HG03280 (cell line): ENCODE measurements around the gene RASGRP4.
"Not testable (repeated sequence)": the region's sequence is repeated elsewhere in the genome, so short reads cannot be mapped to it uniquely, and the experiment has no call there.

Experiments
- ATAC-seq: cut with Tn5 transposase; IDR thresholded peaks from one replicate; pipeline ENCODE4 v1.9.1; 2021; ENCODE audit warnings: mild to moderate bottlenecking, moderate library complexity; ENCODE audit not compliant: unreplicated experiment

RASGRP4 gene, protein sequence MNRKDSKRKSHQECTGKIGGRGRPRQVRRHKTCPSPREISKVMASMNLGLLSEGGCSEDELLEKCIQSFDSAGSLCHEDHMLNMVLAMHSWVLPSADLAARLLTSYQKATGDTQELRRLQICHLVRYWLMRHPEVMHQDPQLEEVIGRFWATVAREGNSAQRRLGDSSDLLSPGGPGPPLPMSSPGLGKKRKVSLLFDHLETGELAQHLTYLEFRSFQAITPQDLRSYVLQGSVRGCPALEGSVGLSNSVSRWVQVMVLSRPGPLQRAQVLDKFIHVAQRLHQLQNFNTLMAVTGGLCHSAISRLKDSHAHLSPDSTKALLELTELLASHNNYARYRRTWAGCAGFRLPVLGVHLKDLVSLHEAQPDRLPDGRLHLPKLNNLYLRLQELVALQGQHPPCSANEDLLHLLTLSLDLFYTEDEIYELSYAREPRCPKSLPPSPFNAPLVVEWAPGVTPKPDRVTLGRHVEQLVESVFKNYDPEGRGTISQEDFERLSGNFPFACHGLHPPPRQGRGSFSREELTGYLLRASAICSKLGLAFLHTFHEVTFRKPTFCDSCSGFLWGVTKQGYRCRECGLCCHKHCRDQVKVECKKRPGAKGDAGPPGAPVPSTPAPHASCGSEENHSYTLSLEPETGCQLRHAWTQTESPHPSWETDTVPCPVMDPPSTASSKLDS

DNA sequence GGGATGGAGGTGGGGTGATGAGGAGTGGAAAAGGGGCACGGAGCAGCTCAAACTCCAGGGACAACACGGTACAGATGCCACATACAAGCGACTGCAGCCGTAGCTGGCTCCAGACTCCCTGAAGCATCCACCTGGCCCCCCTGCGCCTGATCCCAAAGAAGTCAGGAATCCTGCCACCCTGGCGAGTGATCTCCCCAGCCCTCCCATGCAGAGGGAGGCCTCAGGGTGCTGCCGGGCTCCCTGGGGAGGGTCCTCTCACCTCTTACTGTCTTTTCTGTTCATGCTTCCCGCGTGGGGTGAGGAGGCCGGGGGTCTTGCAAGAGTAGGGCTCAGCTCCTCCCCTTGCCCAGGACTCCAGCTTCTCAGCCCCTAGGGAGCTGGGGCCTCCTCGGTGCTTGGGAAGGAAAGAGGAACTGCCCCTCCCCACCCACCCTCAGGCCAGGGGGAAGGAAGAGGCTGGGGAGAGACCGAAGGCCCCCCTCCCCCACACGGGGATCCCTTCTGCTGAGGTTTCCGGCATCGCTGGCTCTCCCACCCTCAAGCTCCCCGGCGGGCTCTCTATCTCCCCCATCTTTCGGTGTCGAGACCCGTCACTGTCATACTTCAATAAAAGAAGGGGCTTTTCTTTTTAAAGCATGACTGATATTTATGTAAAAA is at the start of gene RASGRP4:
TSS of gene RASGRP4 (minus strand) at position 410 of the 657 bp plus-strand sequence. CDS start at position 282, 128 bp downstream.
- no peak for ATAC-seq

DNA sequence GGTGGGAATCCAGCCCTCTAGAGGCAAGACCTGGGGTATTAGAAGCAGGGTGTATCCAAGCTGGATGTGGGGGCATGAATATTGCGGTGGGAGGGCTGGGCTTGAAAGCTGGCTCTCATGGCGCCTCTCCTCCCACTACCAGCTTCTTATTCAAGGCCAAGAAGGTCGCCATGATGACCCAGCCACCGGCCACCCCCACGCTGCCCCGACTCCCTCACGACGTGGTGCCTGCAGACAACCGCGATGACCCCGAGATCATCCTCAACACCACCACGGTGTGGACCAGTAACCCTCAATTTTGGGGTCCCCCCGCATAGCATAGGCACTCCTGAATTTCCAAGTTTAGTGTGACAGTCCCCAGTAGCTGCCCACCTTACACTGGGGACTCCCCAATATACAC is 49.2 kb upstream of the RASGRP4 start:
- ATAC-seq, result no peak

DNA sequence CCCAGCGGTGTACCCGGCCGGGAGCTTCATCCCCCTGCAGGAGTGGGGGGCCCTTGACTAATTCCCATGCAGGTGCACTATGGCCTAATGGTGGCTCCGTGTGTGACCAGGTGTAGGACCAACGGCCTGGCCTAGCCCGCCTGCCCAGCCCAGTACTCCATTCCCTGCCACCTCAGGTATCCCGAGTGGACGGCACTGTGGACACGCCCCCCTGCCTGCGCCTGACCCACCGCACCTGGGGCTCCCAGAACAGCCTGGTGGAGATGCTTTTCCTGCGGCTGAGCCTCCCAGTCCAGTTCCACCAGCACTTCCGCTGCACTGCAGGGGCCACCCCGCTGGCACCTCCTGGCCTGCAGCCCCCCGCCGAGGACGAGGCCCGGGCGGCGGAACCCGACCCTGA is 47.2 kb upstream of the RASGRP4 start:
- ATAC-seq, result no peak

DNA sequence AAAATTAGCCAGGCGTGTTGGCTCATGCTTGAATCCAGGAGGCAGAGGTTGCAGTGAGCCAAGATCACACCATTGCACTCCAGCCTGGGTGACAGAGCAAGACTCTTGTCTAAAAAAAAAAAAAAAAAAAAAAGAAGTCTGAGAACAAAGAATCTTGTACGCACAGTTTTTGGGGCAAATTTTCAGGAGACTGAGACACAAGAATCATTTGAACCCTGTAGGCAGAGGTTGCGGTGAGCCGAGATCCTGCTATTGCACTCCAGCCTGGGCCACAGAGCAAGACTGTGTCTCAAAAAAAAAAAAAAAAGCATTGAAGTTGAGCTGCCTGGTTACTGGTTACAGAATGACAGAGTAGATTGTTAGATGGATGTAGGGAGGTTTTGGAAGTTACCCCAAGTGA is 46.7 kb upstream of the RASGRP4 start:
- ATAC-seq, result not testable (repeated sequence)

DNA sequence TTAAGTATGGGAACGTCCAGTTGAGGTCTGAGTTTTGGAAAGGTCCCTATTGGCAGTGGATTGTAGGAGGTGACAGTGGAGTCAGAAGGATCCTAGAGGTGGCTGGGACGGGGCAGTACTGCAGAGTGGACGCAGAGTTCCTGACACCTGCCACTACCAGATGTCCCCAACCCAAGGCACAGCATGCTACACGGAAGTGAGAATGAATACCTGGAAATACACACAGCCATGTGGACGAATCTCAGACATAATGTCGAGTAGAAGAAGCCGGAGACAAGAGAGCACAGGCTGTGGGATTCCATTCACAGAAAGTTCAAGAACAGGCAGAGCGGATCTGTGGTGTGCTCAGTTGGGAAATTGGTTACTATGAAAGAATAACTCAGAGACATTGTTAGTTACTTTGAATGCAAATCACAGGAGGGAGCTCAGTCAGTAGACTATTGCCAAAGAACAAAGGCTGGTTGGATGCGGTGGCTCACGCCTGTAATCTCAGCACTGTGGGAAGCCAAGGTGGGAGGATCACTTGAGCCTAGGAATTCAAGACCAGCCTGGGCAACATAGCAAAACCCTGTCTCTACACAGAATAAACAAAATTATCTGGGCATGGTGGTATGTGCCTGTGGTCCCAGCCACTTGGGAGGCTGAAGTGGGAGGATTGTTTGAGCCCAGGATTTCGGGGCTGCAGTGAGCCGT is 44.9 kb upstream of the RASGRP4 start:
- ATAC-seq, result no peak

DNA sequence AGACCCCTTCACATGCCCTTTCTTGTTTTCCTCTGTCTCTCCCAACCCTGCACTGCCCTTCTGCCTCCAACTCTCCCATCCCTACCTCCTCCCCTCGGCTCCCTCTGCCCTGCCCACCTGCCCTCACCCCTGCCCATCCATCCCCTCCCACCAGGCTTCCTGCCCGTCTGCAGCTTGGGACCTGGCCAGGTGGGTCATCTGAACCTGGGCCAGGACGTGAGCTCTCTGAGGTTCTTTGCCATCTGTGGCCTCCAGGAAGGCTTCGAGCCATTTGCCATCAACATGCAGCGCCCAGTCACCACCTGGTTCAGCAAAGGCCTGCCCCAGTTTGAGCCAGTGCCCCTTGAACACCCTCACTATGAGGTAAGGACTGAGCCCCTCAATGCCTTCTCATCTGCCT is 43.1 kb upstream of the RASGRP4 start:
- no peak for ATAC-seq

DNA sequence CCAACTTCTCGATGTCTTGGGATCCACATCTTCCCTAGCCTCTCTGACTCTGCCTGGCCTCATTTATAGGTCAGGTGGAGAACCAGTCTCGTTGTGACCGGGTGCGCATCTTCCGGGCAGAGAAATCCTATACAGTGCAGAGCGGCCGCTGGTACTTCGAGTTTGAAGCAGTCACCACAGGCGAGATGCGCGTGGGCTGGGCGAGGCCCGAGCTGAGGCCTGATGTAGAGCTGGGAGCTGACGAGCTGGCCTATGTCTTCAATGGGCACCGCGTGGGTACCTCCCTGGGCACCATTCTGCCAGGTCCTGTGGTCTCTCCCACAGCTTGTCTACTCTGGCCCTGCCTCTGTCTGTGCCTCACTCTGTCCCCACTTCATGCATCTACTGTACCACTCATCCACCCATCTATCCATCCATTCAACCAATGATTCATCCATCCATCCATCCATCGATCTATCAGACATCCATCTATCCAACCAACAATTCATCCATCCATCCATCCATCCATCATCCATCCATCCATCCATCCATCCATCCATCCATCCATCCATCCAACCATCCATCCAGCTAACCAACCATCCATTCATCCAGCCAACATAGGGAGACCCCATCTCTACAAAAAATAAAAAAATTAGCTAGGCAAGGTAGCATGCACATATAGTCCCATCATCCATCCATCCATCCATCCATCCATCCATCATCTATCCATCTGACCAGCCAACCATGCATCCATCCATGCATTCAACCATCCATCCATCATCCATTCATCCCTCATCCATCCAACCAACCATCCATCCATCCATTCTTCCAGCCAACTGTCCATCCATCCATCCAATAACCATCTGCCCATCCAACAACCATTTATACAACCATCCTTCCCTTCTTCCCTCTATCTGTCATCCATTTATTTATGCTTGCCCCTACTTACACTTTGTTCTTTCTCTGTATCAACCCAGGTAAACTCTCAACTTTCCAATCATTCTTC is 41.8 kb upstream of the RASGRP4 start:
- ATAC-seq, result no peak

DNA sequence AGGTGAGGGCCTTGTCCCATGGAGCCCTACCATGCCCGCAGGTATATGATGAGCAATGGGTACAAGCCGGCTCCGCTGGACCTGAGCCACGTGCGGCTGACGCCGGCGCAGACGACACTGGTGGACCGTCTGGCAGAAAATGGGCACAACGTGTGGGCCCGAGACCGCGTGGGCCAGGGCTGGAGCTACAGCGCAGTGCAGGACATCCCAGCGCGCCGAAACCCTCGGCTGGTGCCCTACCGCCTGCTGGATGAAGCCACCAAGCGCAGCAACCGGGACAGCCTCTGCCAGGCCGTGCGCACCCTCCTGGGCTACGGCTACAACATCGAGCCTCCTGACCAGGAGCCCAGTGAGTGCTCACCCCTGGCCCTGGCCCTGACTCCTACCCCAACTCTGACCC is 40.0 kb upstream of the RASGRP4 start:
- ATAC-seq, result no peak

DNA sequence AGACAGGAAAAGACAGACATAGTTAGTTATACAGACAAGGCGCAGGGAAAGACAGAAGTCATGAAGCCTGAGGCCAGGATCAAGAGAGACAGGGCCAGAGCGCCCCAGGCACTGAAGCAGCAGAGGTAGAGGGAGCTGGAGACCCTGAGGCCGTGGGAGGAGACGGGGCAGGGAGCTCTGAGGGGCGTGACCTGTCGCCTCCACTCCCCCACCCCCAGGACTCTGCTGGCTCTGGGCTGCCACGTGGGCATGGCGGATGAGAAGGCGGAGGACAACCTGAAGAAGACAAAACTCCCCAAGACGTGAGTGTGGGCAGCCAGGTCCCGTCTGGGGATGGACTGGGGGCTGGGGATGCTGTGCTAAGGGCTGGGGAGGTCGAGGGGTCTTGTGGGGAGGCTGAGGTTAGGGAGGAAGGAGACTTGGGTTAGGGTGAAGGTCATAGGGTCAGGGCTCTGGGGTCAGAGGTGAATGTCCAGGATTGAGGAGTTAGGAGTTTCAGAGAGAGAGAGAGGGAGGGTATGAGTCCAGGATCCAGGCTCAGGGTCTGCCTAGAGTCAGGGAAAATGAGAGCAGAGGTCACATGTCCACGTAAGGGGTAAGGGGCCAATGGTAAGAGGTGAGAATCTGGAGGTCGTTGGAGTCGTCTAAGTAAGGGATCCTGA is 38.5 kb upstream of the RASGRP4 start:
- no peak for ATAC-seq

DNA sequence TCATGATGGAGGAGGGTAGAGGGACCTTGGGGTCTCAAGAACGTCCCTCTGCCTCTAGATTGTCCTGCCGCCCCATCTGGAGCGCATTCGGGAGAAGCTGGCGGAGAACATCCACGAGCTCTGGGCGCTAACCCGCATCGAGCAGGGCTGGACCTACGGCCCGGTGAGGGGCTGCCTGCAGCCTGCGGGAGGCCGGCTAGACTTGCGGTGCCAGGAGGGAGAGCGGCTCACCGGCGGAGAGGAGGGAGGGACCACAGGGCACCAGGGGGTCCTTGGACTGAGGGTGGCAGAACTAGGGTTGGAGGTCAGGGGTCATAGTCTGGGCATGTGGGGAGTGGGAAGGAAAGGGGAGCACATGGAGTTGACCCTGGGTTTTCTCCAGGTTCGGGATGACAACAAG is 37.3 kb upstream of the RASGRP4 start:
- ATAC-seq, result no peak

DNA sequence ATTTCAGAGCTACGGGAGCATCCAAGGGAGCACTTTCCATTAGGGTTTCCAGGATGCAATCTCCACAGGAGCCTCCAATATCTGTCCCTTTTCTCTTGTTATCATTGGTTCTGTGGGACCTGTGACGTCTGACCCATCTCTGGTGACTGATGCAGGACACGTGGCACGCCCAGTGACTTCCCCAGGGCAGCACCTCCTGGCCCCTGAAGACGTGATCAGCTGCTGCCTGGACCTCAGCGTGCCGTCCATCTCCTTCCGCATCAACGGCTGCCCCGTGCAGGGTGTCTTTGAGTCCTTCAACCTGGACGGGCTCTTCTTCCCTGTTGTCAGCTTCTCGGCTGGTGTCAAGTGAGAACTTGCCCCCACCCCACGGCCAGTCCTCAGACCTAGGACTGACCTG is 33.0 kb upstream of the RASGRP4 start:
- ATAC-seq, result no peak

DNA sequence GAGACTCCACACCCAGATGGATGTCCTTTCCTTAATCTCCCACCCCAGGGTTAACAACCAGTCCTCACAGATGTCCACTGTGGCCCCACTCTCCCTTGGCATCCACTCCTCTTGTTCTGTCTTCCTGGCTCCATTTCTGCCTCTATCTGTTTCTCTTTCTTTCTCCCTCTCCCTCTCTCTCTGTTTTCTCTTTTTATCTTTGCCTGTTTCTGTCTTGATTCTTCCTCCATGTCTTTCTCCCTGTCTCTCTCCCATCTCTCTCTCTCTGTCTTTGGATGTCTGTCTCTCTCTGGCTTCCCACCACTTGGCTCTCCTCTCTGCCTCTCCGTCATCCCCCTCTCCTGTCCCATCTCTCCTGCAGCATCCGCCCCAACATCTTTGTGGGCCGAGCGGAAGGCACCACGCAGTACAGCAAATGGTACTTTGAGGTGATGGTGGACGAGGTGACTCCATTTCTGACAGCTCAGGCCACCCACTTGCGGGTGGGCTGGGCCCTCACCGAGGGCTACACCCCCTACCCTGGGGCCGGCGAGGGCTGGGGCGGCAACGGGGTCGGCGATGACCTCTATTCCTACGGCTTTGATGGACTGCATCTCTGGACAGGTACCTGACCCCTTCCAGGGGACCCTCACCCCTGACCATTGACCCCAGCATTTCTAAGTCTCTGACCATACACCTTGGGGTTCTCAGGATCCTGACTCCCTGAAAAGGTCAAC is 31.8 kb upstream of the RASGRP4 start:
- ATAC-seq, result no peak

DNA sequence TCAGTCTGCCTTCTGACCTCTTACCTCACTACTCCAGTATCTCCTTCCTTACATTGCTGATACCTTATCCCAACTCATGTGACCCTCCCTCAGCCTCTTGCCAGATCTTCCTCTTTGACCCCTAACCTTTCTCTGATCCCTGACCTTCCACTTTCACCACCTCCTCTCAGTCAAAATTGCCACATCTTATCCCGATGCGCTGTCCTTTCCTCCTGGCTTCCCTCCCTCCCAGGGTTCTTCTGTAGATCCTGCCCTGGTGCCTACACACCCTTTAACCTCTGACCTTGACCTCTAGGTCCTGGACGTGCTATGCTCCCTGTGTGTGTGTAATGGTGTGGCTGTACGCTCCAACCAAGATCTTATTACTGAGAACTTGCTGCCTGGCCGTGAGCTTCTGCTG is 31.2 kb upstream of the RASGRP4 start:
- no peak for ATAC-seq

DNA sequence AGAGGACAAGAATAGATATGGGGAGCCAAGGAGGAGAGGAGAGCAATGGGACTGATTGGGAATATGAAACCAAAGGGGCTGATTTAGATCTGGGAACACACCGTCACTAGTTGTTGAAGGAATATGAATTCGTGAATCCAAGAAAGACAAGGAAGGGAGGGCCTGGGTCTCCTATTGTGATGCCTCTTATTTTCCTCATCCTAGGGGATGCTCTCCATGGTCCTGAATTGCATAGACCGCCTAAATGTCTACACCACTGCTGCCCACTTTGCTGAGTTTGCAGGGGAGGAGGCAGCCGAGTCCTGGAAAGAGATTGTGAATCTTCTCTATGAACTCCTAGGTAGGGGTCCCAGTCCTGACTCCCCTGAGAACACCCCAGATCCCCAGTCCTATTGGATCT is 29.0 kb upstream of the RASGRP4 start:
- no peak for ATAC-seq

DNA sequence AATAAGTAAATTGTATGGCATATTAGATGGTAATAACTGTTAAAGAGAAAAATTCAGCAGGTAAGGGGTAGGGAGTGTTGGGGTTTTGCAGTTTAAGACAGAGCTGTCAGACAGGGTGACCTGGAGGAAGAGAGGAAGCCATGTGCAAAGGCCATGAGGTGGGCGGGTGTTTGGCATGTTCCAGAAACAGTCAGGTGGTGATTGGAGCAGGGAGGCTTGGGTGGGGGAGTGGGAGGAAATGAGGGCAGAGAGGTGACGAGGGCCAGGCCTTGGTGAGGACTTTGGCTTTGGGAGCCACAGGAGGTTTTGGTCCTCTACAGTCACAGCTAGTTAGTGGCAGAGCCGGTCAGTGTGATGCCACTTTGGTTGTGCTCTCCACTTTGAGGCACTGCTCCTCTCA is 27.6 kb upstream of the RASGRP4 start:
- no peak for ATAC-seq

DNA sequence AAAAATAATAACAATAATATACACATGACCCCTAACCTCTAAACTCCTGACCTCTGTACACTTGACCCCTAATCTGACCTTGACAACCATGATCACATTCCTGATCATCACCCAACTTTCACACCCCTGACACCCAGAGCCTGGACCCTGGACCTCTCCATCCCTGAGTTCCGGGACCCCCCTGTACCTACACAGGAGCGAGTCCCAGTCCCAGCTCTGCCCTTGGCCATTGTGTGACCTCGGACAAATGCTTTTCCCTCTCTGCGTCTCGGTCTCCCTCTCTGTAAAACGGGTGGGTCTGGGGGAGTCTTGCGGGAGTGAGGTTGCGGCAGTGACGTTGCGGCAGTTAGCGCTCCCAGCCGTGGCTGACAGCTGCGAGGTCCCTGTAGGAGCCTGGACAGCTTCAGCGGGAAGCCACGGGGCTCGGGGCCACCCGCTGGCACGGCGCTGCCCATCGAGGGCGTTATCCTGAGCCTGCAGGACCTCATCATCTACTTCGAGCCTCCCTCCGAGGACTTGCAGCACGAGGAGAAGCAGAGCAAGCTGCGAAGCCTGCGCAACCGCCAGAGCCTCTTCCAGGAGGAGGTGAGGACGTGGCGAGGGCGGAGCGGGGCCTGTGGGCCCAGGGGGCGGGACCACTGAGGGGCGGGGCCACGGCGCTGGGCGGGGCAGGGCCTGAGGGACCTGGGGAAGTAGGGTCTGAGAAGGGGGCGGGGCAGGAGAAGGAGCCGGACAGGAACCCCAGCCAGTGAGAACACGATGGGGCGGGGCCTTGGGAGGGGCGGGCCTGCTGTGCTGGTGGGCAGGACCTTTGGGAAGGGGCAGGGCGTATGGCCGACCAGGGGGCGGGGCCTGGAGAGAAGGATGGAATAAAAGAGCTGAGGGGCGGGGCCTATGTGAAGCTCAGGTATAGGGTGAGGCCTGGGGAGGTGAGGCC is 26.7 kb upstream of the RASGRP4 start:
- ATAC-seq, result no peak

DNA sequence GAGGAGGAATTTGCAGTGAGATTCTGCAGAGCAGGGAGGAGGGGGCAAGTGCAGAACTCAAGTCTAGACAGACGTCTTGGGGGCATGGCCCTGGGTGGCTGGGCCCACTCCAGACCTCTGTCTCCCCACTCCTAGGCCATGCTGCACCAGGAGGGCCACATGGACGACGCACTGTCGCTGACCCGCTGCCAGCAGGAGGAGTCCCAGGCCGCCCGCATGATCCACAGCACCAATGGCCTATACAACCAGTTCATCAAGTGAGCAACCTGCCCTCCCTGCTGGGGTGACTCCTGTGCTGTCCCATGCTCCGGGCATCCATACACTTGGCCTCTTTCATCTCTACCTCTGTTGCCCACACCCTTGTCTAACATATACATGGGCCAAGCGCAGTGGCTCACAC is 25.6 kb upstream of the RASGRP4 start:
- no peak for ATAC-seq

DNA sequence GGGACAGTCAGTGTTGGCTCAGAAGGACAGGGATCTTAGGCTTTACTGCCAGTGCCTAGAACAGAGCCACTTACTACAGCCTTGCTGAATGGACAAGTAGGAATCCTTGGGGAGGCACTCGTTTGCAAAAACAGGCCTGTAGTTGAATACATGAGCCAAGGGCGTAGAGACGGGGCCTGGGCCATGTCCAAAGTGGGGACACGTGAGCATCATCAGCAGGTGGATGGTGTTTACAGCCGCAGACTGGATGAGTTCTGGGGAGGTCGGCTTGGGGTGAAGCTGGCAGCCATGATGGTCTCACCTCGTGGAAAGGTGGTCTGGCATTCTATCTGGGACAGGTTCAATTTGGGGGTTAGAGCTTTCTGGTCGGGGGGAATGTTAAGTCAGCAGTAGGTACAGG is 25.0 kb upstream of the RASGRP4 start:
- no peak for ATAC-seq
